HG02981 (cell line): ENCODE data around the gene PDIA6.
"Not testable (repeated sequence)": the region's sequence is repeated elsewhere in the genome, so short reads cannot be mapped to it uniquely, and the experiment has no call there.

Experiments used
- ATAC-seq: cut with Tn5 transposase; IDR thresholded peaks from one replicate; pipeline ENCODE4 v1.9.1; 2021; ENCODE audit warnings: mild to moderate bottlenecking, moderate library complexity; ENCODE audit not compliant: unreplicated experiment

Gene PDIA6

DNA sequence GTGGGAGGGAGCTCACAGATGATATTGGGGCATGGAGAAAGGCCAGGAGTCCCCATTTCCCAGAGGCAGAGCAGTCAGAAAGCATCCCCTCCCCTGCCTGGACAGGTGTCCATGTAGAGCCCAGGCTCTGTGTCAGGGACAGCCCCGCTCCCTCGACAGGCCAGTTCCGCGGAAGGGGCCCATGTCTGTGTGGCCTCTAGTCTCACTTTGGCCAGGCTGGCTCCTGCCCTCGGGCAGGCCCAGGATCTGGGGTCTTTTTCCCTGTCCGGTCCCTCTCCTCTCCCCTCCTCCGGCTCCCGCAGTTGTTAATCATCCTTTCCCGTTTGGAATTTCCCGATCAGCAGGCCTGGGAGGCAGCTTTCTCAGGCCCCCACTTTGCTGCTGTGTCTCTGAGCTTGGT, 20.4 kb upstream of the PDIA6 start:
- no peak for ATAC-seq

DNA sequence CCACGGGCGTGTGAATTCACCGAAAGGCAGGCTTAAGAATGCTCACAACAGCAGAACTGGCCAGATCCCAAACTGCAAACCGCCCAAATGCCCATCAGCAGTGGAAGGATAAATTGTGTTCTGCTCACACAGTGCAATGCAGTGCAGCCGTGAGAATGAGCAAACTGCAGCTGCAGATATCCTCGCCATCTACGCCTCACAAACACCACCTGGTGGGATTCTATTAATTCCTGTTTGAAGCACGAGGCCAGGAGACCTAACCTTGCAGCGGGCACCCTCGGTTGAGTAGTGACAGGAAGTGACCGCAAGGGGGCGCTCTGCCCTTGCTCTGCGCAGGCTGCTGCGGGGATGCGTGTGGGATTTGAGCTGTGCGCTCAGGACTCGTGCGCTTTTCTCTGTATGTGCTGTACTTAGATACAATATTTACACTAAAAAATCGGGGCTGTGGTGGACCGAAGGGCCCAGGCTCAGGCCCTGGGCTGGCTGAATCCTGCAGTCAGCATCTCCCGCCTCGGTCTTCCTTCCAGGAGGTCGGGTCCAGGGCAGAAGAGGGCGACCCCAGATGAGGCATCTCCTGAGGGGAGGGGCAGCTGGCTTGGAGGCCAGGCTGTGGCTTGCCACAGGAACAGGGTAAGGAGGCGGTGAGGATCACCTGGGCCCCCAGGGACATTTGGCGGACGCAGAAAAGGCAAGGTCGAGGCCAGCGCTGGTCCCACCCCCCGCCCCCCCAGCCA, 19.8 kb upstream of the PDIA6 start:
- peak; percentile 72 for ATAC-seq

DNA sequence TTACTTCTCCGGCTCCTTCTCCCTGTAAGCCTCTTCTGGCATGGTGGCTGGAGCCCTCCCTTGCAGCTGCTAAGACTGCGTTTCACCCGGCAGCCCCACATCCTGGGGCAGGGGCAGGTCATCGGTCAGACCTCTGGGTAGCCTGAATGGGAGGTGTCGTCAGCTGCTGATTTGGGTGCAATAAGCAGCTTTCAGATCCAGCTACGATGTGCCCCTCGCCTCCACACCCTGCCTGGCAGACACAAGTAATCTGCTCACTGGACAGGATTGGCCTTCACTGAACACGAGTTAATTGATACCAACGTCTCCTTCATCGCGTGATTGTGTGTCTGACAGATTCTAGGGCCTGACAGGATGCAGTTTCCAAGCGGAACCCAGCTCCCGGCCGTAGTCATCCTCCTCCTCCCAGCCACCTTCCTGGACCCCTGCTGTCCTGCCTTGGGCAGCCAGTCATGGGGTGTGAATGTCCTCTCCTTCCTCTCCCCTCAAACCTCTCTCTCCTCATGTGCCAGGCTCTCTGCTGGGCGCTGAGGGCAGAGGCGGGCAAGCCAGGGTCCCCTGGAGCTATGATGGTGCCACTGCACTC, 18.9 kb upstream of the PDIA6 start:
- ATAC-seq, result no peak

DNA sequence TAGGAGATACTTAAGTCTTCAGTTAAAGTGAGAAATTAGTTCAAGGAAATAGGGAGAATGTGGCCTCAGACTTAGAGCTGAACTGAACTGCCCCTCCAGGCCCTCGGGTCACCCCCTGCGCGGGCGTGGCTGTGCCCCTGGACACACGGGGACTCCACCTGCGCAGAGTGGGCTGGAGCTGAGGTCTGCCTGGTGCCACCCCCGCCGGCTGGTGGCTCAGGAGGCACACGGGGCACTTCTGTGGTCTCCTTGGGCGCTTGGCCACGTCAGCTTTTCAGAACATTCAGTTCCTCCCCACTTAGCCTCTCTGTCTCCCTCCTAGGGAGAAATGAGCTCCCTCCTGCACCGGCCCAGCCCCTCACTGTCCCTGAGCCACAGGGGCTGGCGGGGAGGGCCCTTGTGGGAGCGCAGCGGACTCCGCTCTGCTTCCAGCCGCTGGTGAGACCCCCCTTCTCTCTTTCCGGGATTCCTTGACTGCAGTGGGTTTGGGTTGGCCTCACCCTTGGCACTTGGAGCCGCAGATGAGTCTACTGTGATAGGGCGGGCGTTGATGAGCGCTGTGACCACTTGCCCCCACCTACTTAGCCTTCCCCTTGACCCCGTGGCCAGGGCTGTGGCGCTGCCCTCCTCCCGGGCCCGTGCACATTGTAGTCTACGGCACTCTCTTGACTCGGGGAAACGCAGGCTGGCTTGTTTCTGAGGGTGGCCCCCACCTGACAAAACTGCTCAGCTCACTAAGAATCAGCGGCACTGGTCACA, 18.2 kb upstream of the PDIA6 start:
- ATAC-seq, result no peak

DNA sequence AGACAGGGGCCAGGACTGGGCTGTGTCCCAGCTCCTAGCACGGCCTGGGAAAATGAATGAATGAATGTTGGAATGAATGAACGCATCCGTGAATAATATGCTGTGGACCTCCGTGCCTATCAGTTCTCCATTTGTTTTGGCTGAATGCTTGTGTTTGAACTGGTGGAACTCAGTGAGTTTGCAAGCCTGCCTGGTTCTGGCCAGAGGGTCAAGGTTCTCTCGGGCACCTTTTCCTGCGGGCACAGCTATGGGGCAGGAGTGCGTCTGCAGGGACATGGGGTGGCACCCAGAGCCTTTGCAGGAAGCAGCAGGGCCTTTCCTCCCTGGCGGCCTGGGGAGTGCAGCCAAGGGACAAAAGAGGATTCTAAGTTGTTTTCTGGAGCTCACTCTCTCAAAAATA, 17.6 kb upstream of the PDIA6 start:
- ATAC-seq, result no peak

DNA sequence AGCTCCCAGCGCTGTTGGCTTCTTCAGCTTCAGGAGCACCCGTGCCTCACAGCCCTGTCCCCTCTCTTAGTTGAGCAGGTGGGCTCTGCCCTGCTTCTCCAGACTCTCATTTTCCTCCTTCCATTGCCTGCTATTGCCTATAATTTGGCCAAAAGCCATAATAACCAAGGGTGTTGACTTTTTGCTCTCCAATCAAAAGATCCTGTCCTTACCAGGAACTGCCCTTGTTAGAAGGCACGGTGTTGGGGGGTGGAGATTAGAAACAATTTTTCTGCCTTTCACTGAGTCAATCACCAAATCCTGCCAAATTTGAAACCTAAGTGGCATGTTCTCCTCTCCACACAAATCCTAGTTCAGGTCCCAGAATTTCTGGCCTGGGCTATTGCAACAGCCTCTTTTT, 16.7 kb upstream of the PDIA6 start:
- ATAC-seq, result no peak

DNA sequence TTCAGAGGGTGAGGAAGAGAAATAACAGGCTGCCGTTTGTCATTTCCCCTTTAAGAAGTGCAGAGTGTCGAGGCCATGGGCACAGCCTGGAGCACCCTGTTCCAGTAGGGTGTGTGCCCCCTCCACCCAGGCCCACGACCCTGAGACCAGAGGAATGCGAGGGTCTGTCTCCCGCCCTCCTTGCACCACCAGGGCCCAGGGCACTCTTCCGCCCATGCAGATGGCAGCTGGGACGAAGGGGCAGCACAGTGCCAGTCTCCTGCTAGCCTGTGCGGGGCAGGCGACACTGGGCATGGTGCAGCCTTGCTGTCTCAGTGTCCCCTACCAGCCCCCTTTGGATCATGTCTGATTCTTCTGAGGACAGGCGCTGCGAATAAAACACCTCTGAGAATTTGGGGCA, 15.8 kb upstream of the PDIA6 start:
- no peak for ATAC-seq

DNA sequence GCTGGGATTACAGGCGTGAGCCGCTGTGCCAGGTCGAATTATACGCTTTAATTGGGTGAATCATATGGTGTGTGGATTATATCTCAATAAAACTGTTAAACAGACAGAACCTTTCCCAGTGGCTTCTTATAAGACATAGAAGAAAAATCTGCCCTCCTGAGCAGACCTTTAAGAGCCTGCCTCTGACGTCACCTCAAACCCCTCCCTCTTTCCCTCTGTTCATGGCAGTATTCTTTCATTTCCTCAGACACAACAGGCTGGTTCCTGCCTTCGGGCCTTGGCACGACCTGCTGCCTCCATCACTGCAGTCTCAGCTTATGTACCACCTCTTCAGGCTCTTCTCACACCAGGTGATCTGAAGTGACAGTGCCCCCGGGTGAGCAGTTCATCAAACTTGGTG, 14.0 kb upstream of the PDIA6 start:
- ATAC-seq, result no peak

DNA sequence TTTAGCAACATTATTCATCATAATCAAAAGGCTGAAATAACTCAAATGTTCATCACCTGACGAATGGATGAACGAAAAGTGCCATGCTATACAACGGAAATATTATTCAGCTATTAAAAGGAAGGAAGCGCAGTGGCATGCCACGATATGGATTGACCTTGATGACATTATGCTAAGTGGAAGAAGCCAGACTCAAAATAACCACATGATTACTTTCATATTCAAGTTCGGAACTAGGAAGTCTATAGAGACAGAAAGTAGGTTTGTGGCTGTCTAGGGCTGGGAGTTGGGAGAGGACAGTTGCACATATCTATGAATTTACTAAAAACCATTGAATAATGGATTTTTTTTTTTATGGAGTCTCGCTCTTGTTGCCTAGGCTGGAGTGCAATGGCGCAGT, 13.4 kb upstream of the PDIA6 start:
- no peak for ATAC-seq

DNA sequence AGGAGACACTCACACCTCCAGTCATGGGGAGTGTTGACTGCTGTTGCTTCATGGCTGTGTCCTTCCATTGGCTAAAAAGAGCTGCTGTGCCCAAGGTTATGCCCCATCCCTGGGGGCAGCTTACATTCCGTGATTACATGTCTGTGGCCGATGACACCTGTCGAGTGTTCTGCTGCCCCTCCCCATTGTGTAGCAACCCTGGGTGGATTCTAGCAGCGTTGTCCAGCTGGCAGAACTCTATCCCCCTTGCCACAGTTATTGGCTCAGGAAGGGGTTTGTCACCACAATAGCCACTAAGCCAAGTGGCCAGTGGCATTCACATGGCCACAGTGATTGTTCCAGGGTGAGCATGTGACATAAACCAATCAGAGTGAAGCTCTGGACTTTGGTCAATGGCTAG, 11.6 kb upstream of the PDIA6 start:
- ATAC-seq, result no peak

DNA sequence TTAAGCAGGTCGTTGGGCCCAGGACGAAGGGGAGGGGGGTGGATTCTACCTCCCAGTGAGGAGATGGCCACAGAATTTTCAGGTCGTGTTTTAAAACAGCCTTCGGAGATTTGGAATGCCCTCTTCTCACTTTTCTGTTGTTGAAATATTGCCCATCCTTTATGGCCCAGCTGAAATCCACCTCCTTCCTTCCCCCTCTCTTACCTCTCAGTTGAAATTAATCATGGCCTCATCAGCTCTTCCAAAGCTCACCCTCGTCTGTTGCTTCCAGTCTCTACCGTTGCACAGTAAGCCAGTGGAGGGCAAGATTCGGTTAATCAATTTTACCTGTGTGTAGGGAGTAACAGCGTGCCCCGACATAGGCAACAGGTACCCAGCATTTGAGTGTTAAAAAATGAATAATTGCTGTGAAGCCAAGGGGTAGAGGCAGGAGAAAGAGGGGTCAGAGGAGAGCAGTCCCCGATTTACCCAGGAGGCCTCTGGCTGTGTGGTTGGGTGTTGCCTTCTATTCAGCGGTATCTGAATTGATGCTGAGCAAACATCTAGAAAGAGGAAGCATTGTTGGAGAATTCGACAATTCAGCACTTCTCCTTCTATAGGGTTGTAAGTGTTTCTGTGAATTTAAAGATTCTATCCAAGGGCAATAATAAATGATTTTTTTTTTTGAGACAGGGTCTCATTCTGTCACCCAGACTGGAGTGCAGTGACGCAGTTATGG, 8.6 kb upstream of the PDIA6 start:
- no peak for ATAC-seq

DNA sequence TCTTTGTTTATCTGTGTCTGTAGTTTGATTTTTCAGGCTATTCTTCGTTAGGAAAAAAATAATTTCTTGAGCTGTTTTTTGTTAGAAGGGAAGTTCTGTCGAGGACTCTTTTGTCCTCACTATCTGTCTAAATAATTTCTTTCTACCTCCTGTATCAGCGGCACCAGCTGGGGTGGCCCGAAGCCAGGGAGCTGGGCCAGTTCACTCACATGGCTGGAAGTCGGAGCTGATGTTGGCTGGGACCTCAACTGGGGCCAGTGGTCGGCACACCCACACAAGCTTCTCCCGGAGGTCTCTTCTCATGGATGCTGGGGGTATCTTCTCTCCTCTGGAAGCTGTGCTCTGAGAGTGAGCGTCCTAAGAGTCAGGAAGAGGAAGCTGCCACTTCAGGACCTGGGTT, 8.0 kb upstream of the PDIA6 start:
- ATAC-seq, result no peak

DNA sequence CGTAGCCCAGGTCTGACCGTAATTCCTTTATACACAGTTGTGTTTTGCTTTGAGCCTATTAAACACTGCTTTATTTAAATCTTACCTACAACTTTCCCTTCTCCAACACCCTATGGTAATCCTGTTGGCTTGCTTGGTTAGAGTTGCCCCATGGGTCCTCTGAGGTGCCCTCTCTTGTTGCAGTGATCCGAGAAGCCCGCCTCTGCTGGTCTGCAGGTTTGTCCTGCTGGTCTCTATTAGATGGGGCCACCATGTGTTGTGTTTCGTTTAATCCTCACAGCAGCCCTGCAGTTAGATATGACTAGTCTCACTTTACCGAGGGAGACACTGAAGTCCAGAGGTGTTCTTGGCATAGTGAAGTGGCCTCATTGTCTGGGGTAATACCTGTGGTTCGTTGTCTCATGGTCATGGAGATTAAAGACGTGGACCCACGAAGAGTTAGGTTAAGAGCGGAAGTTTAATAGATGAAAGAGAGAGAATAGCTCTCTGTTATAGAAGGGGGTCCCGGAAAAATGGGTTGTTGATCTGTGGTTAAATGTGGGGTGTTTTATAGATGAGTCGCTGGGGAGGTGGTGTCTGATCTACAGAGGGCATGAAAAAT, 7.2 kb upstream of the PDIA6 start:
- ATAC-seq, result no peak

DNA sequence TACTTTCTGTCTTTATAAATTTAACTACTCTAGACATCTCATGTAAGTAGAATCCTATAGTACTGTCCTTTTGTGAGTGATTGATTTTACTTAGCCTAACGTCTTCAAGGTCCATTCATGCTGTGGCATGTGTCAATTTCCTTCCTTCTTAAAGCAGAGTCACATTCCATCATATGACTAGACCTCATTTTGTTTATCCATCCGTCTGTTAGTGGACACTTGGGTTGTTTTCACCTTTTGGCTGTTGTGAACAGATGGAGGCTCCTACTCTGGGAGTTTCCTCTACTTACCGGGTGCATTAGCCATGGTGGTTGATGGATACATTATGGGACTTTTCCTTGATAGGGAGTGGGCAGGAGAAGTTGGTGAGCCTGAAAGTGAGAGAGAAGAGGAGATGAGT, 6.4 kb upstream of the PDIA6 start:
- no peak for ATAC-seq

DNA sequence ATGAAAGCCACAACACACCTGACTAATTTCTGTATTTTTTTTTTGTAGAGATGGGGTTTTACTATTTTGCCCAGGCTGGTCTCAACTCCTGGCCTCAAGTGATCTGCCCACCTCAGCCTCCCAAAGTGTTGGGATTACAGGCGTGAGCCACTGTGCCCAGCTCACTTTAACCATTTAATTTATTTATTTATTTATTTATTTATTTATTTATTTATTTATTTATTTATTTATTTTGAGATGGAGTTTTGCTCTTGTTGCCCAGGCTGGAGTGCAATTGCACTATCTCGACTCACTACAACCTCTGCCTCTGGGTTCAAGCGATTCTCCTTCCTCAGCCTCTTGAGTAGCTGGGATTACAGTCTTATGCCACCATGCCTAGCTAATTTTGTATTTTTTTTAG, 5.7 kb upstream of the PDIA6 start:
- ATAC-seq, result not testable (repeated sequence)

DNA sequence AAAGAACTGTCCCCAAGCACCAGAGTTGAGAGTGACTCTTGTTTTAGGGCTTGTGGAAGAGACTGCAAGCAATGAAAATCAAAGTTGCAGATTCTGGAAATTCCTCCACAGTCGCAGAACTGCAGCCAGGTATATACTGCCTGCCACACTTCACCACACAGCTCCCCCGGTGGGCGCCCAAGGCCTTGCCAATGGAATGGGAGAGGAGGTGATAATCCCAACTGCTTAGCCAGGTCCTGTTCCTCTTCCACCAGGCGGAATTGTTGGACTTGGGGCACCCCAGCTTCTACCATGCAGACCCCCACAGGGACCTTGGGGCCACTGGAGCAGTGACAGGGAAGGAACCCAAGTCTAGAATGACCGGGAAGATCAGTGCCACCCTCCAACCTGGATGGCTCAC, 4.8 kb upstream of the PDIA6 start:
- ATAC-seq, result no peak

DNA sequence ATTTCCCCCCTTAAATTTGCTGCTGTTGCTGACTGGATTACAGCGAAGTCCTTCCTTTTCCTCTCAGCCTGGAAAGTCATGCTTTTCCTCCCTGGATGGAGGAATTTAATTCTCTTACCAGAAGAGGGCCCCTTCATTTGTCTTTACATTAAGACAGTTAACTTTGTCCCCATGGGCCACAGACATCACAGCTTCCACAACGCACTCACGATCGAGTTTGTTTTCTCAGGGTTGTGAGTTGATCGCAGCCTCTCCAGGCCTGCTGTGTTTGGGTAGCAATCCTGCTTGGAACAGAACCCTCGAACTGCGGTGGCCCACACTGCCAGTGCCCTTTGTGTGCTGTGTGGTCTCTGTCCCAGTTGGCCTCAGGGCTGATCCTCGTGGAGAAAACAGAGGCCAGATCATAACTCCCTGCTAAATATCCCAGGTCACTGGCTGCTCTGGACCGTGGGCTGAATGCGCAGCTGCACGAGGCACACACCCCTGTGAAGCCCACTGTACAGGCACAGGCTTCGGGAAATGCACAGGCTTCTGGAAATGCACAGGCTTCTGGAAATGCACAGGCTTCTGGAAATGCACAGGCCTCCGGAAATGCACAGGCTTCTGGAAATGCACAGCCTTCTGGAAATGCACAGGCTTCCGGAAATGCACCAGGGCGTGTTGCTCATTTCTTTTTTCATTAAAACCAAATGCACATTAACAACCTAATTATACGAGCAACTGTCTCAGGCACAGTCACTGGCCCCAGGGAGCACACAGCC, 2.2 kb upstream of the PDIA6 start:
- ATAC-seq, result no peak

DNA sequence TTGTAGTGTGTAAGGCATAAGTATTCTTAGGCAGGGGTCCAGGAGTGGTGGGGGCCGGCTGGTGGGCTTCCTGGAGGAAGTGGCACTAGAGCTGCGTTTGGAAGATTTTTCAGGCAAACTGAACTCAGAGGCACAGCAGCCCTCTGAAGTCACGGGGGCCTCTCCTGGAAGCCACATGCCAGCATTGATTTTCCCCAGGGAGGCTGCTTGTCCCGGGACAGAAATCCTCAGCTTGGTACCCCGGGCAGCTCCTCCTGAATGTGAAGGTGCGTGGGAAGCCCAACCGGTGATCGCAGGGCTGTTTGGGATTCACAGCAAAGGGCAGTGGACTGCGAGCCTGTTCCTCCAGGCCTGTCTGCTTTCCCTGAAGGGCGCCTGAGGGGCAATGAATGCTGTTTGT, 1.6 kb upstream of the PDIA6 start:
- ATAC-seq, result no peak

DNA sequence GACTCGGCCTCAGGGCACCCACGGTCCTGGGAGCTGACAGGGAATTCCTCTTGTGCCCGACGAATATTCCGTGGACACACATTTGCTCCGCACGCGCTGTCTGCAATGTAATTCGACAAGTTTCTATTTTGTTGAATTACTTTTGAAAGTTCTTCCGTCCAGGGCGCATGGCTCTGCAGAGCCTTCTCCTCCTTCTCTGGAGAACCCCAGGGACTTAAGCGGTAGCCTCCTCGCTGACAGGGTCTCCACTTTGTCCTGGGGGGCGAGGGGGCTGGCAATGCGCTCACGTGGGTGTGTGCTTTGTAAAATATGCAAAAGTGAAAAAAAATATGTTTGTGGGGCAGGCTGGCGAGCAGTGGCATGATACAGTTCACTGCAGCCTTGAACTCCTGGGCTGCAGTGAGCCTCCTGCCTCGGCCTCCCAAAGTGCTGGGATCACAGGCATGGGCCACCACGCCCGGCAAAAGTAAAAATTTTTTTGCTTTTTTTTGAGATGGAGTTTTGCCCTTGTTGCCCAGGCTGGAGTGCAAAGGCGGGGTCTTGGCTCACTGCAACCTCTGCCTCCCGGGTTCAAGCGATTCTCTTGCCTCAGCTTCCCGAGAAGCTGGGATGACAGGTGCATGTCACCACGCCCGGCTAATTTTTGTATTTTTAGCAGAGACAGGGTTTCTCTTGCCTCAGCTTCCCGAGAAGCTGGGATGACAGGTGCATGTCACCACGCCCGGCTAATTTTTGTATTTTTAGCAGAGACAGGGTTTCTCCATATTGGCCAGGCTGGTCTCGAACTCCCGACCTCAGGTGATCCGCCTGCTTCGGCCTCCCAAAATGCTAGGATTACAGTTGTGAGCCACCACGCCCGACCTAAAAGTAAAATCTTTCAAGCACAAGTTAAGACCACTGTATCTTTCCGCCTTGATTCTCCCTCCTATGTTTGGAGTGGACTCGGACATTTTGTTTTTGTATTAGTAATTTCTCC, 866 bp upstream of the PDIA6 start:
- not testable (repeated sequence) for ATAC-seq
